Tibial nerve (tissue), 4 donors: Measurements from ENCODE around the gene FBN1.

Experiments
- CTCF ChIP-seq, 5 experiments: fragments of 200-600 bp in 3 of 5; fragments of 450-650 bp in 2 of 5; sonication (generic) in 3 of 5; IDR thresholded peaks; one replicate each; pipeline ENCODE4 v1.5.1; 2016 to 2019; ENCODE audit warnings: antibody characterized with exemption in 5 of 5, mild to moderate bottlenecking in 3 of 5, moderate library complexity in 2 of 5
- EP300 ChIP-seq, 2 donors: sonication (generic); formaldehyde crosslinking; IDR thresholded peaks; one replicate each; pipeline ENCODE4 v1.6.1; 2017; ENCODE audit warnings: antibody characterized with exemption in 2 of 2, mild to moderate bottlenecking in 1 of 2

GRCh38 chr15:48653913-48654670 is 8.6 kb upstream of the FBN1 start:
- TF ChIP-seq CTCF (IDR thresholded peaks at IDR 0.05) = no peak
- no peak for TF ChIP-seq EP300 (IDR thresholded peaks at IDR 0.05)
